Sigmoid colon (tissue), 4 donors: Measurements from ENCODE around the gene RTL10.

Source experiments
- EP300 ChIP-seq, 4 donors: sonication (generic); formaldehyde crosslinking; IDR thresholded peaks; one replicate each; pipeline ENCODE4 v1.6.1; 2017; ENCODE audit warnings: antibody characterized with exemption in 4 of 4
- POLR2A ChIP-seq, 2 donors: fragments of 450-650 bp; IDR thresholded peaks; one replicate each; pipeline ENCODE4 v1.6.1; 2016; ENCODE audit warnings: antibody characterized with exemption in 2 of 2, mild to moderate bottlenecking in 2 of 2, moderate library complexity in 2 of 2
- POLR2AphosphoS5 ChIP-seq, 4 donors: sonication (generic); formaldehyde crosslinking; IDR thresholded peaks; one replicate each; pipeline ENCODE4 v1.6.1; 2017; ENCODE audit warnings: antibody characterized with exemption in 4 of 4
- TF ChIP-seq, protein P1 (sequence below), 4 experiments: fragments of 450-650 bp in 3 of 4; fragments of 200-600 bp in 1 of 4; IDR thresholded peaks; one replicate each; pipeline ENCODE4 v1.5.1; 2016 to 2019; ENCODE audit warnings: antibody characterized with exemption in 4 of 4, mild to moderate bottlenecking in 3 of 4, moderate library complexity in 2 of 4

DNA sequence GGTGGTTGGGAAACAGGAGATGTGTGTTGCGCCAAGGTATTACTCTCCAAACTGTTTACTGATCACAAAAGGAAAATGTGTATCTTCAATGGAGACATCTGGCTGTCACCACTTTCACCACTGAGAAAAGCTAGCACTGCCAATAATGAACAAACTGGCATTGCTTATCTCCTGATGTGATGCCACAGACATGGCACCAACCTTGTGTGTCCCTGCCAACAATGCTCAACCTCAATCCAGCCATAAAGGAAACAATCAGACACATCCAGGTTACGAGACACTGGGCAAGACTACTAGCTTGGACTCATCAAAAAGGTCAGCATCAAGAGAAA, 28.1 kb downstream of the RTL10 start:
- TF ChIP-seq, protein P1, sequence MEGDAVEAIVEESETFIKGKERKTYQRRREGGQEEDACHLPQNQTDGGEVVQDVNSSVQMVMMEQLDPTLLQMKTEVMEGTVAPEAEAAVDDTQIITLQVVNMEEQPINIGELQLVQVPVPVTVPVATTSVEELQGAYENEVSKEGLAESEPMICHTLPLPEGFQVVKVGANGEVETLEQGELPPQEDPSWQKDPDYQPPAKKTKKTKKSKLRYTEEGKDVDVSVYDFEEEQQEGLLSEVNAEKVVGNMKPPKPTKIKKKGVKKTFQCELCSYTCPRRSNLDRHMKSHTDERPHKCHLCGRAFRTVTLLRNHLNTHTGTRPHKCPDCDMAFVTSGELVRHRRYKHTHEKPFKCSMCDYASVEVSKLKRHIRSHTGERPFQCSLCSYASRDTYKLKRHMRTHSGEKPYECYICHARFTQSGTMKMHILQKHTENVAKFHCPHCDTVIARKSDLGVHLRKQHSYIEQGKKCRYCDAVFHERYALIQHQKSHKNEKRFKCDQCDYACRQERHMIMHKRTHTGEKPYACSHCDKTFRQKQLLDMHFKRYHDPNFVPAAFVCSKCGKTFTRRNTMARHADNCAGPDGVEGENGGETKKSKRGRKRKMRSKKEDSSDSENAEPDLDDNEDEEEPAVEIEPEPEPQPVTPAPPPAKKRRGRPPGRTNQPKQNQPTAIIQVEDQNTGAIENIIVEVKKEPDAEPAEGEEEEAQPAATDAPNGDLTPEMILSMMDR (IDR thresholded peaks at IDR 0.05) = no peak
- TF ChIP-seq POLR2A (IDR thresholded peaks at IDR 0.05) = no peak
- no peak for TF ChIP-seq POLR2AphosphoS5 (IDR thresholded peaks at IDR 0.05)
- TF ChIP-seq EP300 (IDR thresholded peaks at IDR 0.05) = no peak
